Astrocyte (in vitro differentiated cells and primary cell): Measurements from ENCODE around the gene PTPRD. TPM values are rescaled to one million over a fixed set of nuclear protein-coding genes. Genes with fewer than 3 reads are reported as not detected.

Experiments
- DNase-seq: peaks from one replicate; pipeline ENCODE4 v3.0.0-alpha.2; 2010; ENCODE audit warnings: low read depth
- FAIRE-seq: peaks from 2 replicates; lab custom pipeline; 2011; peaks lifted over from hg19 to GRCh38; lab: Jason Lieb, UNC
- H2AFZ ChIP-seq: 2 replicates; pipeline ENCODE4 v1.6.0; 2012; ENCODE audit warnings: low read depth, low read length, inconsistent platforms
- H3K27ac ChIP-seq: 2 replicates; pipeline ENCODE4 v1.5.1; 2011; ENCODE audit warnings: low read depth, low read length, inconsistent platforms
- H3K27me3 ChIP-seq: 2 replicates; pipeline ENCODE4 v1.6.0; 2011; ENCODE audit warnings: low read length, inconsistent platforms; ENCODE audit not compliant: insufficient read depth
- H3K36me3 ChIP-seq: 2 replicates; pipeline ENCODE4 v1.5.1; 2011; ENCODE audit warnings: low read length, inconsistent platforms; ENCODE audit not compliant: insufficient read depth
- H3K4me1 ChIP-seq: 2 replicates; pipeline ENCODE4 v1.5.1; 2011; ENCODE audit warnings: low read length, inconsistent platforms; ENCODE audit not compliant: insufficient read depth
- H3K4me2 ChIP-seq: 2 replicates; pipeline ENCODE4 v1.6.0; 2012; ENCODE audit warnings: low read length, inconsistent platforms
- H3K4me3 ChIP-seq: 2 replicates; pipeline ENCODE4 v1.5.1; 2011; ENCODE audit warnings: low read depth, mild to moderate bottlenecking, low read length, inconsistent platforms; ENCODE audit not compliant: insufficient read depth
- H3K79me2 ChIP-seq: 2 replicates; pipeline ENCODE4 v1.6.0; 2012; ENCODE audit warnings: mild to moderate bottlenecking, low read length, inconsistent platforms; ENCODE audit not compliant: insufficient read depth
- H3K9ac ChIP-seq: 2 replicates; pipeline ENCODE4 v1.6.0; 2012; ENCODE audit warnings: mild to moderate bottlenecking, low read length, inconsistent platforms
- H3K9me3 ChIP-seq: 2 replicates; pipeline ENCODE4 v1.5.1; 2012; ENCODE audit warnings: low read depth, mild to moderate bottlenecking, low read length, inconsistent platforms; ENCODE audit not compliant: insufficient read depth
- H4K20me1 ChIP-seq: 2 replicates; pipeline ENCODE4 v1.6.0; 2012; ENCODE audit warnings: low read length, inconsistent platforms; ENCODE audit not compliant: insufficient read depth
- H3K27ac Mint-ChIP-seq: one replicate; pipeline ENCODE4 v1.8.0; 2021; ENCODE audit warnings: mild to moderate bottlenecking, mixed read lengths; ENCODE audit not compliant: unreplicated experiment
- H3K27me3 Mint-ChIP-seq: one replicate; pipeline ENCODE4 v1.8.0; 2021; ENCODE audit warnings: low read depth, mixed read lengths; ENCODE audit not compliant: unreplicated experiment
- H3K36me3 Mint-ChIP-seq: one replicate; pipeline ENCODE4 v1.8.0; 2021; ENCODE audit warnings: low read depth, mixed read lengths; ENCODE audit not compliant: unreplicated experiment
- H3K4me1 Mint-ChIP-seq: one replicate; pipeline ENCODE4 v1.8.0; 2021; ENCODE audit warnings: low read depth, mixed read lengths; ENCODE audit not compliant: unreplicated experiment
- H3K4me3 Mint-ChIP-seq: one replicate; pipeline ENCODE4 v1.8.0; 2021; ENCODE audit warnings: mild to moderate bottlenecking, moderate library complexity, mixed read lengths; ENCODE audit not compliant: unreplicated experiment
- H3K9me3 Mint-ChIP-seq: one replicate; pipeline ENCODE4 v1.8.0; 2021; ENCODE audit warnings: mild to moderate bottlenecking, mixed read lengths; ENCODE audit not compliant: unreplicated experiment
- CTCF ChIP-seq: IDR thresholded peaks from 2 replicates; pipeline ENCODE4 v1.5.1; 2011; ENCODE audit warnings: low read depth, mild to moderate bottlenecking, inconsistent platforms, low read length, moderate library complexity; ENCODE audit not compliant: insufficient read depth
- EZH2 ChIP-seq: IDR thresholded peaks from 2 replicates; pipeline ENCODE4 v1.6.1; 2012; ENCODE audit warnings: mild to moderate bottlenecking, low read length, inconsistent platforms; ENCODE audit not compliant: insufficient read depth
- total RNA-seq: library from RNA; stranded (reverse); gene quantifications from 2 replicates; pipeline ENCODE4 v1.2.1, GENCODE V29; 2021

The PTPRD gene
- total RNA-seq, 1 donor from 2014 or later, result 88.1 TPM

- Mint-ChIP-seq H3K36me3 (no peaks in the 10 kb centered on the region), H3K27me3 (no peaks in the 10 kb centered on the region), H3K4me3 (no peak overlapping the region), H3K4me1 (no peaks in the 10 kb centered on the region), H3K27ac (no peak overlapping the region), H3K9me3 (no peaks in the 10 kb centered on the region)
- Histone ChIP-seq H3K9me3 (no peaks in the 10 kb centered on the region), H4K20me1 (no peaks in the 10 kb centered on the region), H3K4me1 (no peaks in the 10 kb centered on the region), H3K4me2 (no peak overlapping the region), H3K4me3 (no peak overlapping the region), H2AFZ (no peak overlapping the region), H3K9ac (no peak overlapping the region), H3K36me3 (no peaks in the 10 kb centered on the region), H3K27me3 (no peaks in the 10 kb centered on the region), H3K79me2 (no peaks in the 10 kb centered on the region), H3K27ac (no peak overlapping the region)
- no peak for FAIRE-seq
- DNase-seq, result no peak
- TF ChIP-seq CTCF (no peak), EZH2 (no peak)
Measured at GRCh38 chr9:10411272-10411671, 201.5 kb downstream of the PTPRD start.

- H4K20me1 ChIP-seq, result no peaks in the 10 kb centered on the region
- H3K79me2 ChIP-seq, result no peaks in the 10 kb centered on the region
- TF ChIP-seq CTCF (no peak), EZH2 (no peak)
- Mint-ChIP-seq H3K27me3 (no peaks in the 10 kb centered on the region), H3K4me3 (no peak overlapping the region), H3K36me3 (no peaks in the 10 kb centered on the region), H3K4me1 (no peaks in the 10 kb centered on the region), H3K9me3 (no peaks in the 10 kb centered on the region), H3K27ac (no peak overlapping the region)
- H3K4me3 ChIP-seq, result no peak overlapping the region
- no peaks in the 10 kb centered on the region for H3K4me1 ChIP-seq
- no peak overlapping the region for H2AFZ ChIP-seq
- no peak overlapping the region for H3K9ac ChIP-seq
- no peaks in the 10 kb centered on the region for H3K9me3 ChIP-seq
- FAIRE-seq (no peak), DNase-seq (no peak)
- no peak overlapping the region for H3K27ac ChIP-seq
- H3K27me3 ChIP-seq, result no peaks in the 10 kb centered on the region
- no peaks in the 10 kb centered on the region for H3K36me3 ChIP-seq
- H3K4me2 ChIP-seq, result no peak overlapping the region
Measured at GRCh38 chr9:10403283-10403682, 209.5 kb downstream of the PTPRD start.

GRCh38 chr9:10396615-10397014 lies 216.2 kb downstream of the PTPRD start:
- no peaks in the 10 kb centered on the region for H3K4me1 Mint-ChIP-seq
- no peaks in the 10 kb centered on the region for H3K36me3 ChIP-seq

More at GRCh38 chr9:10396615-10397014, 216.2 kb downstream of the PTPRD start:
- Histone ChIP-seq H3K9ac (no peak overlapping the region), H4K20me1 (no peaks in the 10 kb centered on the region), H3K27me3 (no peaks in the 10 kb centered on the region), H3K79me2 (no peaks in the 10 kb centered on the region), H3K4me1 (no peaks in the 10 kb centered on the region), H3K4me2 (no peak overlapping the region), H3K4me3 (no peak overlapping the region), H2AFZ (no peak overlapping the region), H3K9me3 (no peaks in the 10 kb centered on the region), H3K27ac (no peak overlapping the region)
- no peaks in the 10 kb centered on the region for H3K9me3 Mint-ChIP-seq
- H3K27ac Mint-ChIP-seq, result no peak overlapping the region
- H3K36me3 Mint-ChIP-seq, result no peaks in the 10 kb centered on the region
- TF ChIP-seq EZH2 (no peak), CTCF (no peak)
- FAIRE-seq, result no peak
- no peak for DNase-seq
- no peaks in the 10 kb centered on the region for H3K27me3 Mint-ChIP-seq
- no peak overlapping the region for H3K4me3 Mint-ChIP-seq
